Activated T-cell treated with anti-CD3 and anti-CD28 coated beads for 4 hours (primary cell): ENCODE data around the gene BEST3.
"Not testable (repeated sequence)": the region's sequence is repeated elsewhere in the genome, so short reads cannot be mapped to it uniquely, and the experiment has no call there.

ENCODE experiments used
- DNase-seq: peaks from one replicate; pipeline ENCODE4 v3.0.0-alpha.2; 2020

The BEST3 gene

GRCh38 chr12:69687390-69687789, 11.7 kb downstream of the BEST3 start:
- no peak for DNase-seq

DNA sequence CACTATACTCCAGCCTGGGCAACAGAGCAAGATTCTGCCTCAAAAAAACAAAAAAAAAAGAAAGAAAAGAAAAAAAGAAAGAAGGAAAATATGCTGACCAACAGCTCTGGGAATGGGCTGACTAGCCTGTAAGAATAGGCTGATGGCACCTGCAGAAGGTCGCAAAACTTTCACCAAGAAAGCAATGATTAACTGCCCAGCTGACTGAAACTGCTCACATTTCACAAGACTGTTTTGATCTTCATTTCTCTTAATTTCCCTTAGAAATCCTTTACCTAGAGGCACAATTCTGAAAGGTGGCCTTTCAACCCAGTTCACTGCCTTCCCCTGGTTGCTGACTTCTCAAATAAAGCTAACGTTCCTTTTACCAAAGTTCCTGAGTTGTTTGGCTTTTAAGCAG, 12.4 kb downstream of the BEST3 start:
- no peak for DNase-seq

- no peak for DNase-seq
Measured at GRCh38 chr12:69685810-69686209, 13.3 kb downstream of the BEST3 start.

DNA sequence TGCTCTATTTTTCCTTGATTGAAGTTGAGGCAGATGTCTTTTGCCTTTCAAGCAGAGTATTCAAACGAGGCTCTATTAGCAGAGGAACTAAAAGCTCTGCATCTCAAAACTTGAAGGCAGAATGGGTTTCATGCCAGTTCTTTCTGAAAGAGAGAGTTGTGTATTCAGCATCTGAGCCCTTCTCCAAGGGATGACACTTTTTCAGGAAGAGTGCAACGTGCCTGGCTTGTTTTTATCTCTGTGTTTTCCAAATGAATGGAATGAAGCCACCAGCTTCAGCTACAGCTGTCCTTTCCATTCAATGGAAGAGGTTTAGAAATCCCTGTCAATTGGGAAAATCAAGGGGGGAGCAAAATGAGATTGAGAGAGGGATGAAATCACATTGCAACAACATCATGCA, 14.6 kb downstream of the BEST3 start:
- no peak for DNase-seq

DNA sequence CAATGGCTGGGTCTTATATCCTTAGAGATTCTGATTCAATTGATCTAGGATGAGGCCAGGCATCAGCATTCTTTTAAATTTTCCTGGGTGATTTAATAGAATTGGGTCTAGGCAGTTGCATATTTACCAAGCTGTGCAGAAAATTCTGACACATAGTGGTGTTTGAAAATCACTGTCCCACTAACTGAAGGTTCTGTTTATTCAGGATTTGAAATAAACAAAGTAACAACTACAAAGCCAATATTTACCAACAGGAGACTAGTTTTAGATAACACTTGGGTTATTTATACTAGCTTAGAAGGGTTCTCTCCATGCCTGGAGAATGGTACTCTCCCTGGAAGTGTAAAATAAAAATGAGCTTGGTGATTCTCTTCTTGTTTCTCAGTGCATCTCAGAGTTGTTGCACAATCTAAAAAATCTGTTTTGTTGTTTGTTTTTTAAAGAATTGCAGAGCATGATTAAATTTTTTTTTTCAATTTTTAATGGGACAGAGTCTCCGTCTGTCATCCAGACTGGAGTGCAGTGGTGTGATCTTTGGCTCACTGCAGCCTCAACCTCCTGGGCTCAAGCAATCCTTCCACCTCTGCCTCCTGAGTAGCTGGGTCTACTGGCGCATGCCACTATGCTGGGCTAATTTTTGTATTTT, 16.9 kb downstream of the BEST3 start:
- no peak for DNase-seq

GRCh38 chr12:69679119-69679518, 20.0 kb downstream of the BEST3 start:
- DNase-seq, result no peak

GRCh38 chr12:69676257-69677012, 22.7 kb downstream of the BEST3 start:
- DNase-seq, result no peak

- DNase-seq, result no peak
Measured at GRCh38 chr12:69672195-69672594, 26.9 kb downstream of the BEST3 start.

GRCh38 chr12:69671597-69671996, 27.5 kb downstream of the BEST3 start:
- no peak for DNase-seq

DNA sequence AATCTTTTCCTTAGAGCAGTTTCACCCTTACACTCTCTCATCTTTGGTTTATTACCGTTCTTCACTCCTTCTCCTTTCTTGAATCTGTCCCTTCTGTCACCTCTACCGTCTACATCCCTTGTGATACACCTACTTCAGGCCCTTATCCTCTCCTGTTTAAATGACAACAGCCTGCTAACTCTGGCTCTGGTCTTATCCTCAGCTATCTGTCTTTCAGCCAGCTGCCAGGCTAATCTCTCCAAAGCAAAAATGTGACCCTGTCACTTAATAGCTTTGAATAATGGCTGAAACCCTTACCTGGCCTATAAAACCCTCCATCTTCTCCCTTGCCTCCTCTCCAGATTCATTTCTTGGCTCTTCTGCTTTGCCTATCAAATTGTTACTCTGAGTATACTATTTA, 32.3 kb downstream of the BEST3 start:
- no peak for DNase-seq

- not testable (repeated sequence) for DNase-seq
Measured at GRCh38 chr12:69664930-69665377, 34.1 kb downstream of the BEST3 start.

GRCh38 chr12:69663726-69664125, 35.4 kb downstream of the BEST3 start:
- no peak for DNase-seq

- no peak for DNase-seq
Measured at GRCh38 chr12:69662764-69663163, 36.3 kb downstream of the BEST3 start.

DNA sequence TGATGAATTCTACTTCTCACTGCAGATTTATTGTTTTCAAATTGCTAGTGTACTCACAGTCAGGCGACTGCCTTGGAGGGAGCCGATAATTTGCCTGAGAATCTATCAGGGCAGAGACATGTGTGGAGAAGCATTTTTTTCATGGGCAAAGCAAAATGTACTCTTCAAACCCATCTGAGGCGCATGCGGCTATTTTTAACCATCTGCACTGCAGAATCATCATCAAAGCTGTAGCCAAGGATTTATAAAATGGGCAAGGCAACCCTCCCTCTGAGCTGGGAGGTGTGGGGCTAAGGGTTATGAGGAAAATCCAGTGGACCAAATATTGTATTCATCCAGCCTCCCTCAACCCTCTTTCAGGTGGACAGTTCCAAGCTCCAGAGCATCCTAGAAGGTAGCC, 37.7 kb downstream of the BEST3 start:
- no peak for DNase-seq

DNA sequence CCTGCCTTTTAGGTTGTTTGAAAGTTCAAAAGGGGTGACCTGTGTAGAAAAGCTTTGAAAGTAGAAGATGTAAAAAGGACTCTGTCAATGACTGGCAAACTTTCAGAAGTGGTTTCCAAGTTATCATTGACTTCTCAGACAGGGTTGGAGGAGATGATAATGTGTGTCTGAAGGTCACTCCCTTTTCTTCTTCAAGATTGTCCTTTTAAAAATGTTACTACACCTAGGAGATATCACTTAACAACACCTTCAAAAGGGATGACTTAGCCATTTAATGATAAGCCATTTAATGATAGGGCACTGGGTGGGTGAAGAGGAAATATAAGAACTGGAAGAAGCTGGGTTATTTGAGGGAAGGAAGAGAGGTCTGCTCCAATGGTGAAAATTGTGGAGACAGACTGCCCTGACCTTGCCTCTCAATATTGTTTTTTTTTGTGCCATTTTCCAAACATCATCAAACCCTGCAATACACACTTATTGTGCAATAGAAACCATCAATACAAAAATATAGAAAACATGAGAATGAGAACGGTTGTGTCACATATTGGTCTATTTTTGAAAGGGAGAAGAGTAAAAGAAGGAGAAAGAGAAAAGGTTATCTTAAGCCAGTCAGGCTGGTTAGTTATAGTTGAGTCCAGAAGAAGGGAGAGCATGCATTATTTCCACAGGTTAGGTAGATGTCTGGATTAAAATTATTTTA, 38.8 kb downstream of the BEST3 start:
- no peak for DNase-seq

GRCh38 chr12:69658203-69658602, 40.9 kb downstream of the BEST3 start:
- no peak for DNase-seq

DNA sequence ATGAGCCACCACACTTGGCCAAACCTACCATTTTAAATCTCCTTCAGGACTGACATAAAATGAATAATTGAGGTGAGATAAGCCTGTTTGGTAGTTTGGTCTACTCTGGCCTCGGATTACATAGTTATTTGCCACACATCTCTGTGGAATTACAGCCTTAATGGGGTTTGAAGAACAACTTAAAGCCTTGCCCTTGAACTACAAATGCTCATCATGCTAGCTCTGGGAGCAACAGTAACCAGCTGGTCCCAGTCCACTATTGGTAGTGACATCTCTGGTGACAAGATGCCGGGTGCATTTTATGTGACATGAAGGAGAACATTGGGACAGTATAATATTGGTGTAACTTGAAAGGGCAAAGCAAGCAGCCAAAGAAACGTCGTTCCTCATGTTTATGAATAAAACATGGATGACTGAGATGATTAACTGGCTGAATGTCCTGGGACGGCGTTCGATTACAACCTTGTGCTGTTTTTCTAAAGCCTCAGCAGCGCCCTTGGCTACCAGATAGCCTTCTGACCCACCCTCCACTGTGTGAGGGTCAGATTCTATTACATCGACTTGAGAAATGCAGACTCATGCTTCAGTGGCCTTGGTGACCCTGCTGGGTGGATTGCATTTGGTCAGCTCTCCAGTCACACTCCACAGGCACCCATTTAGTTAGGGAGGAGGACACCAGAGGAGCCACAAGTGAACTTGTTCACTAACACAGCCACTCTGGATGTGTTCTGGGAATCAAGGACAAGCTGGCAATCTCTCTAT, 41.5 kb downstream of the BEST3 start:
- no peak for DNase-seq

DNA sequence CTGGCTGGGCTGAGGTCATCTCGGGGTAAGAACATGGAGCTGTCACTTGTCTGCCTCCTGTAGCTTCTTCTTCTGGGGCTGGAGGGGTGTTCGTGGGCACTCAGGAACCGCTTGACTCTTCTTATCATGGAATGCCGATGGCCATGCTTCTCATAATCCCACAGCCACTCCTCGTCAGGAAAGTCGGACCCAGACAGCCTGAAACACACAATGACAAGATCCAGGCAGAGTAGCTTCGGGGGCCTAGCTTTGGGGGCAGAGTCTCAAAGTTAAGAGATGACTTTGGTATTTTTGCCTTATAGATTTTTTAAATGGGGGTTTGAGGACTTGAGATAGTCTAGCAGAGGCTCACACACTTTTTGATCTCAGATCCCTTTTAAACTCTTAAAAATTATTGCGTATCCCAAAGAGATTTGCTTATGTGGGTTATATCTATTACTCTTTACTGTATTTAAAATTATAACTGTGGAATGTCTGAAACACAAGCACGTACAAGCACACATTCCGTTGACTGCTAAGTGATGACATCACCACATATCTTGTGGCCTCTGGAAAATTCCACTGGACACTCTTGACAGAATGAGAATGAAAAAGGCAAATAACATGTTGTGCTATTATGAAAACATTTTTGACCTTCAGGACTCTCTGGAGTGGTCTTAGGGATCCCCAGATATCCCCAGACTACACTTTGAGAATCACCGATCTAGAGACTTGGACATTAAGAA, 43.3 kb downstream of the BEST3 start:
- DNase-seq, result no peak

DNA sequence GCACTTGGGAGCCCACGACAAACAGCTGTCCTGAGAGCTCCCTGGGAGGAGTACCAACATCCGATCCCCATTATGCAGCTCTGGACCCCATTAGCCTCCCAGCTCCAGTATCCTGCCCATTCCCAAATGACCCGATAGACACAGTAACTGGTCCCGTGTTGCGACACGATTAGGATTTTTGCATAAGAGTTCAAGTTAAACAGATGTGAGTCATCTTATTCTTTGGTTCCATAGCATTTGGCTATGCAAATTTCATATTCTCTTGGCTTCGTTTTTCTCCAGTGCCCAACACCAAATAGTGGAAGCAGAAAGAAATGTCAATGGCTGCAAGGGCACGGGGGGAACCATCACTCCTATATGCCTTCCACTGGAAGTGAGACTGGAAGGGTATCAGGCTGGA, 45.4 kb downstream of the BEST3 start:
- no peak for DNase-seq

- no peak for DNase-seq
Measured at GRCh38 chr12:69651922-69652321, 47.2 kb downstream of the BEST3 start.

DNA sequence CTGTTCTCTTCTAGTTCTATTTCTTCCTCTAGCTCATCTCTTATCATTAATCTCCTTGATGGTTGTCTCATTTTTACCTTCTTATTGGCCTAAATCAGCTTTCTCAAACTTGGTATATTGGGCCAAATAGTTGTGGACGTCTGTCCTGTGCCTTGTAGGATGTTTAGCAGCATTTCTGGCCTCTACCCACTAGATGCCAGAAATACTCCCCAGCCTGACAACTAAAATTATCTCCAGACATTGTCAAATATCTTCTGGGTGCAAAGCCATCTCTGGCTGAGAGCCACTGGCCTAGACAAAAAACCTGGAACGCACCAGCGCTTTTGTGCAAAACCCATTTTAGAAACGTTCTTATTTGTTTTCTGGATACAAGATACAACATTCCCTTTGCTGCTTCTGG, 49.6 kb downstream of the BEST3 start:
- DNase-seq, result no peak

GRCh38 chr12:69648476-69648875, 50.6 kb downstream of the BEST3 start:
- DNase-seq, result no peak

DNA sequence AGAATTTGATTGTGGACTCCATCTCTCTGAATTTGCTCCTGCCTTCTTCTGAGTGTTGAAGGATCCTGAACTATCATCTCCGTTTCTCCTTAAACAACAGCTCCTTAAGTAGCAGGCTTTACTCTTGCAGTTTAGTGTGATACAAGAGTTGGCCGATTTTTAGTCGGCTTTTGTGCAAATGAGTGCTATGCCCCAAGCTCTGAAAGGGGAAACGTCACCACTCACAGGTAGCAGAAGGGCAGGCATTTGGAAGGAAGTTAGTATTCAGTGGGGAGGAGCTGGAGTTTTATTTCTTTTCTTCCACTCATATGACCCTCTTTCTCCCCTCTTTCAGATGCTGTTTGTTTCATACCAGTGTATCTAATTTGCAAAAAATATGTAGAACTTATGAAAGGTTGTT, 51.9 kb downstream of the BEST3 start:
- no peak for DNase-seq
